ENCODE results near the gene ATXN7L1. TPM values are rescaled to one million over a fixed set of nuclear protein-coding genes. Genes with fewer than 3 reads are reported as not detected.

ATXN7L1 gene
- total RNA-seq, 4 donors from 2014 or later, result 8.1 to 13.5 (median 9.1) TPM

- no peak for TF ChIP-seq CTCF (IDR thresholded peaks at IDR 0.05)
- no peak for TF ChIP-seq POLR2A (IDR thresholded peaks at IDR 0.05)
- no peak overlapping the region for H3K4me3 ChIP-seq (ENCODE audit: low read depth, poor library complexity, severe bottlenecking)
- DNase-seq (ENCODE audit: low spot score in 2 of 2), result no peak
- intact Hi-C loops (cut with DNase I; ENCODE audit: low total_unique reads), result no loop called here
- WGBS, 2 donors, result 88 to 90% methylated on average over 4 of the region's 4 CpGs
These were observed 44.4 kb downstream of the ATXN7L1 start for GRCh38 chr7:105831824-105832535.

- no peak overlapping the region for H3K4me3 ChIP-seq (ENCODE audit: low read depth, poor library complexity, severe bottlenecking)
- TF ChIP-seq POLR2A (IDR thresholded peaks at IDR 0.05), result no peak
- no peak for TF ChIP-seq CTCF (IDR thresholded peaks at IDR 0.05)
- WGBS, 2 donors, result 93% methylated on average over 3 of the region's 3 CpGs
- no peak for DNase-seq (ENCODE audit: low spot score in 2 of 2)
- intact Hi-C loops (cut with DNase I; ENCODE audit: low total_unique reads), result no loop called here
These were observed 45.1 kb downstream of the ATXN7L1 start for GRCh38 chr7:105831302-105831620.

- intact Hi-C loops (cut with DNase I; ENCODE audit: low total_unique reads), result no loop called here
- no peak for TF ChIP-seq POLR2A (IDR thresholded peaks at IDR 0.05)
- no peak for TF ChIP-seq CTCF (IDR thresholded peaks at IDR 0.05)
- no peak overlapping the region for H3K4me3 ChIP-seq (ENCODE audit: low read depth, poor library complexity, severe bottlenecking)
- no peak for DNase-seq (ENCODE audit: low spot score in 2 of 2)
- WGBS, 2 donors, result 46 to 54% methylated on average over 6 of the region's 6 CpGs
These were observed 45.7 kb downstream of the ATXN7L1 start for GRCh38 chr7:105830405-105831301.

GRCh38 chr7:105829681-105830322 is 46.6 kb downstream of the ATXN7L1 start:
- WGBS, 2 donors, result 80 to 85% methylated on average over 5 of the region's 5 CpGs
- H3K4me3 ChIP-seq (ENCODE audit: low read depth, poor library complexity, severe bottlenecking), result no peak overlapping the region
- DNase-seq (ENCODE audit: low spot score in 2 of 2), result no peak
- intact Hi-C loops (cut with DNase I; ENCODE audit: low total_unique reads), result no loop called here
- no peak for TF ChIP-seq CTCF (IDR thresholded peaks at IDR 0.05)

- no peak overlapping the region for H3K4me3 ChIP-seq (ENCODE audit: low read depth, poor library complexity, severe bottlenecking)
- DNase-seq (ENCODE audit: low spot score in 2 of 2), result no peak
- no peak for TF ChIP-seq CTCF (IDR thresholded peaks at IDR 0.05)
- no peak for TF ChIP-seq POLR2A (IDR thresholded peaks at IDR 0.05)
- 96 to 98% methylated on average over 2 of the region's 2 CpGs for WGBS, 2 donors
- intact Hi-C loops (cut with DNase I; ENCODE audit: low total_unique reads), result no loop called here
These were observed 48.3 kb downstream of the ATXN7L1 start for GRCh38 chr7:105828141-105828540.
